ENCODE results near the gene SYT11.

DNA sequence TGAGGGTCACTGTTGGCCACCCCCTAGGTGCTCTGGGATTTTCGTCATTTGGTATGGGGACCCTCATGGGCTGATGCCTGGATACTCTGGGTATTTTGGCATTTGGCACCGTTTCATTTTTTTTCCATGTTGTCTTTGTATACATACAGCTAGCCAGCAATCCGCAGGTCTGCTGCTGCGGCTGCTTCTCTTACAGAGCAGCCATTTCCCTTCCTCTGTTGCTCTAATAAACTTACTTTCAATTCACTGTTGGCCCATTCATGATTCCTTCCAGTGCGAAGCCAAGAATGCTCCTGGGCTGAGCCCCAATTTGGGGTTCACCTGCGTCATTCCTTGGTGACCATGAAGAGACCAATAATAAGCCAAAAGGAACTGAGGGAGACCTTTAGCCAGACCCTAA lies 23.8 kb upstream of the SYT11 start:
- TF ChIP-seq EZH2 (IDR thresholded peaks at IDR 0.05; ENCODE audit: insufficient read depth, poor library complexity, severe bottlenecking), result no peak
- no peak for TF ChIP-seq EZH2phosphoT487 (IDR thresholded peaks at IDR 0.05; ENCODE audit: insufficient read depth, low read depth)
